H9 (cell line): ENCODE measurements around the gene MOSMO. TPM values are rescaled to one million over a fixed set of nuclear protein-coding genes. Genes with fewer than 3 reads are reported as not detected.

Source experiments
- DNase-seq: peaks from one replicate; pipeline ENCODE4 v3.0.0-alpha.2; 2017
- H2AFZ ChIP-seq: one replicate; pipeline ENCODE4 v1.6.1; 2013; ENCODE audit warnings: mild to moderate bottlenecking, low read length, control low read depth, moderate library complexity
- H2AK5ac ChIP-seq: 2 replicates; pipeline ENCODE4 v1.6.1; 2013; ENCODE audit warnings: low read length, control low read depth, mixed read lengths; ENCODE audit not compliant: insufficient read length
- H2BK120ac ChIP-seq: one replicate; pipeline ENCODE4 v1.6.1; 2013; ENCODE audit warnings: low read depth, mild to moderate bottlenecking, low read length, control low read depth, inconsistent platforms; ENCODE audit not compliant: poor library complexity, severe bottlenecking
- H2BK12ac ChIP-seq: 2 replicates; pipeline ENCODE4 v1.6.1; 2013; ENCODE audit warnings: low read length, control low read depth, mixed read lengths, low read depth; ENCODE audit not compliant: insufficient read length
- H2BK15ac ChIP-seq: 2 replicates; pipeline ENCODE4 v1.6.1; 2013; ENCODE audit warnings: low read depth, low read length, control low read depth
- H2BK20ac ChIP-seq: one replicate; pipeline ENCODE4 v1.6.1; 2013; ENCODE audit warnings: low read depth, mild to moderate bottlenecking, low read length, control low read depth, inconsistent platforms; ENCODE audit not compliant: poor library complexity, severe bottlenecking
- H2BK5ac ChIP-seq: 2 replicates; pipeline ENCODE4 v1.6.1; 2013; ENCODE audit warnings: low read length, control low read depth, mixed read lengths; ENCODE audit not compliant: insufficient read length
- H3K14ac ChIP-seq: 2 replicates; pipeline ENCODE4 v1.6.1; 2013; ENCODE audit warnings: low read length, control low read depth; ENCODE audit not compliant: insufficient read depth
- H3K18ac ChIP-seq: 2 replicates; pipeline ENCODE4 v1.6.1; 2013; ENCODE audit warnings: low read depth, mild to moderate bottlenecking, mixed read lengths, low read length, control low read depth; ENCODE audit not compliant: insufficient read length
- H3K23ac ChIP-seq: 2 replicates; pipeline ENCODE4 v1.6.1; 2013; ENCODE audit warnings: low read length, control low read depth, mixed read lengths, low read depth; ENCODE audit not compliant: insufficient read length
- H3K23me2 ChIP-seq: 2 replicates; pipeline ENCODE4 v1.6.1; 2013; ENCODE audit warnings: low read depth, mild to moderate bottlenecking, mixed read lengths, low read length, control low read depth; ENCODE audit not compliant: insufficient read length, poor library complexity, severe bottlenecking
- H3K27ac ChIP-seq: 2 replicates; pipeline ENCODE4 v1.5.1; 2013; ENCODE audit warnings: low read length, control low read depth, mixed read lengths, low read depth; ENCODE audit not compliant: insufficient read length
- H3K27me3 ChIP-seq: 2 replicates; pipeline ENCODE4 v1.6.1; 2013; ENCODE audit warnings: low read length, control low read depth, inconsistent platforms; ENCODE audit not compliant: insufficient read depth
- H3K4ac ChIP-seq: 2 replicates; pipeline ENCODE4 v1.6.1; 2013; ENCODE audit warnings: low read depth, mild to moderate bottlenecking, control low read depth, inconsistent platforms, low read length, moderate library complexity
- H3K4me1 ChIP-seq: 2 replicates; pipeline ENCODE4 v1.6.1; 2013; ENCODE audit warnings: low read length, control low read depth, inconsistent platforms; ENCODE audit not compliant: insufficient read depth
- H3K4me2 ChIP-seq: 2 replicates; pipeline ENCODE4 v1.6.1; 2013; ENCODE audit warnings: low read length, control low read depth, mixed read lengths; ENCODE audit not compliant: insufficient read length, insufficient read depth
- H3K56ac ChIP-seq: 2 replicates; pipeline ENCODE4 v1.6.1; 2013; ENCODE audit warnings: low read depth, mild to moderate bottlenecking, mixed read lengths, low read length, control low read depth; ENCODE audit not compliant: insufficient read length
- H3K79me1 ChIP-seq: 2 replicates; pipeline ENCODE4 v1.6.1; 2013; ENCODE audit warnings: low read depth, mild to moderate bottlenecking, moderate library complexity, low read length, control low read depth, inconsistent platforms; ENCODE audit not compliant: insufficient read depth, poor library complexity, severe bottlenecking
- H3K79me2 ChIP-seq: 2 replicates; pipeline ENCODE4 v1.6.1; 2013; ENCODE audit warnings: low read length, control low read depth, inconsistent platforms; ENCODE audit not compliant: insufficient read depth
- H3K9ac ChIP-seq: 2 replicates; pipeline ENCODE4 v1.6.1; 2013; ENCODE audit warnings: low read length, control low read depth, mixed read lengths; ENCODE audit not compliant: insufficient read length; ENCODE audit errors: extremely low read depth
- H3K9me3 ChIP-seq: one replicate; pipeline ENCODE4 v1.6.1; 2013; ENCODE audit warnings: low read depth, low read length, inconsistent platforms; ENCODE audit not compliant: control insufficient read depth
- H3T11ph ChIP-seq: one replicate; pipeline ENCODE4 v1.6.1; 2013; ENCODE audit warnings: mild to moderate bottlenecking, low read length, control low read depth, inconsistent platforms
- H4K20me1 ChIP-seq: one replicate; pipeline ENCODE4 v1.6.1; 2013; ENCODE audit not compliant: control insufficient read depth, insufficient read length, insufficient read depth
- H4K5ac ChIP-seq: 2 replicates; pipeline ENCODE4 v1.6.1; 2013; ENCODE audit warnings: low read depth, mild to moderate bottlenecking, mixed read lengths, low read length, control low read depth; ENCODE audit not compliant: insufficient read length
- H4K8ac ChIP-seq: replicated peaks from 2 replicates; pipeline ENCODE4 v1.6.1; 2013; ENCODE audit warnings: low read length, control low read depth, mixed read lengths, low read depth; ENCODE audit not compliant: insufficient read length
- H4K91ac ChIP-seq: 2 replicates; pipeline ENCODE4 v1.6.1; 2013; ENCODE audit warnings: low read depth, mild to moderate bottlenecking, moderate library complexity, mixed read lengths, low read length, control low read depth; ENCODE audit not compliant: insufficient read length
- H3K27ac Mint-ChIP-seq, 3 experiments: 2 replicates in 2 of 3; 3 replicates in 1 of 3; pipeline ENCODE4 v1.8.0; 2020 to 2021; ENCODE audit warnings: mixed read lengths in 3 of 3, mild to moderate bottlenecking in 1 of 3, moderate library complexity in 1 of 3
- H3K27me3 Mint-ChIP-seq: 2 replicates; pipeline ENCODE4 v1.8.0; 2021; ENCODE audit warnings: low read depth, mild to moderate bottlenecking, moderate library complexity, mixed read lengths
- H3K36me3 Mint-ChIP-seq, 3 experiments: 2 replicates in 2 of 3; 3 replicates in 1 of 3; pipeline ENCODE4 v1.8.0; 2020 to 2021; ENCODE audit warnings: low read depth in 3 of 3, mixed read lengths in 3 of 3; ENCODE audit not compliant: insufficient read depth in 1 of 3
- H3K4me1 Mint-ChIP-seq, 2 experiments: 2 replicates each; pipeline ENCODE4 v1.8.0; 2020; ENCODE audit warnings: mixed read lengths in 2 of 2
- H3K4me3 Mint-ChIP-seq, 2 experiments: 2 replicates in 1 of 2; 3 replicates in 1 of 2; pipeline ENCODE4 v1.8.0; 2020 to 2021; ENCODE audit warnings: mild to moderate bottlenecking in 2 of 2, mixed read lengths in 2 of 2, moderate library complexity in 1 of 2
- H3K9me3 Mint-ChIP-seq, 2 experiments: 2 replicates in 1 of 2; 3 replicates in 1 of 2; pipeline ENCODE4 v1.8.0; 2020; ENCODE audit warnings: mild to moderate bottlenecking in 2 of 2, mixed read lengths in 2 of 2, moderate library complexity in 1 of 2
- CTCF ChIP-seq: fragments of 200-600 bp; sonication (generic); conservative IDR thresholded peaks from 3 replicates; pipeline ENCODE4 v1.8.0; 2021; ENCODE audit warnings: antibody characterized with exemption, mild to moderate bottlenecking
- WGBS: extraction: QIAGEN DNeasy Blood & Tissue Kit; methylation state at CpG from one replicate; pipeline ENCODE4 v1.1.7; 2013; ENCODE audit warnings: missing lambda C conversion rate, low lambda C conversion rate, mixed read lengths; ENCODE audit not compliant: insufficient read length; ENCODE audit errors: extremely low coverage; 5-methylcytosine and 5-hydroxymethylcytosine counted together
- total RNA-seq: library from RNA; stranded (reverse); gene quantifications from 2 replicates; pipeline ENCODE4 v1.2.1, GENCODE V29; 2021

Gene MOSMO
- total RNA-seq, 1 experiment from 2014 or later = 13.5 TPM

DNA sequence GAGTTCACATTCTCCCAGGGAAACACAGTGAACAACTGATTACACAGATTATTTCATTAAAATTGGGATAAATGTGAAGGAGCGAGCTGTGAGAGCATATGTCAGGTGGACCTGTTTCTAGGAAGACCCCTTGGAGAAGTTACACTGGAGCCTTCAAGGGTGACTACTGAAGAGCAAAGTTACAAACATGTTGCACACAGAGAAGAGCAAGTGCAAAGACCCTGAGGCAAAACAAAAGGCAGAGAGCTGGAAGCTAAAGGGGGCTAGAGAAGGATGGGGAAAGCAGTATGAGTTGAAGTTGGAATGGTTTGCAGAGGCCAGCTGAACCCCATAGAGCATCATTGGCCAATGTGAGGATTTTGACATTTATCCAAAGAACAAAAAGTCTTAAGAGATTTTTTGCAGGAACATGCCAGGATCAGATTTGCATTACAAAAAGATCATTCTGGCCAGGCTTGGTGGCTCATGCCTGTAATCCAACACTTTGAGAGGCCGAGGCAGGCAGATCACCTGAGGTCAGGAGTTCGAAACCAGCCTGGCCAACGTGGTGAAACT lies 21.1 kb upstream of the MOSMO start:
- Histone ChIP-seq H3K4me2 (no peak overlapping the region), H2BK15ac (no peak overlapping the region), H2AK5ac (no peak overlapping the region), H3K23ac (no peak overlapping the region), H3K27ac (no peak overlapping the region), H2AFZ (no peak overlapping the region), H3K9ac (no peak overlapping the region), H3K4me1 (no peaks in the 10 kb centered on the region), H2BK12ac (no peak overlapping the region), H2BK120ac (no peak overlapping the region), H4K20me1 (no peaks in the 10 kb centered on the region), H3T11ph (no peak overlapping the region), H3K18ac (no peak overlapping the region), H2BK5ac (no peak overlapping the region), H3K79me1 (no peaks in the 10 kb centered on the region), H3K23me2 (no peaks in the 10 kb centered on the region), H2BK20ac (no peak overlapping the region), H3K14ac (no peak overlapping the region), H4K8ac (no peak overlapping the region), H3K79me2 (no peaks in the 10 kb centered on the region), H3K9me3 (no peaks in the 10 kb centered on the region), H4K91ac (no peak overlapping the region), H4K5ac (no peak overlapping the region), H3K4ac (no peak overlapping the region), H3K27me3 (no peaks in the 10 kb centered on the region), H3K56ac (no peak overlapping the region)
- Mint-ChIP-seq H3K27me3 (no peaks in the 10 kb centered on the region), H3K4me3 (no peak overlapping the region), H3K4me1 (peaks cover 8 to 9% of the 10 kb centered on the region in 2 experiments), H3K36me3 (peaks cover 15 to 30% (median 17%) of the 10 kb centered on the region in 3 experiments; a peak in 6 of 7 replicates), H3K9me3 (no peaks in the 10 kb centered on the region), H3K27ac (peak overlapping the region in 2 of 3 experiments; percentile 5 to 20; a peak in 2 of 7 replicates)
- no CpG with 5 or more reads among the region's 4 CpGs for WGBS
- TF ChIP-seq CTCF = no peak
- DNase-seq = no peak
